HuH-7.5 (cell line): ENCODE measurements around the gene BEAN1.
"Not testable (repeated sequence)": the region's sequence is repeated elsewhere in the genome, so short reads cannot be mapped to it uniquely, and the experiment has no call there.

Experiments
- DNase-seq: peaks from one replicate; pipeline ENCODE4 v3.0.0; 2011; ENCODE audit warnings: low spot score

The BEAN1 gene

DNA sequence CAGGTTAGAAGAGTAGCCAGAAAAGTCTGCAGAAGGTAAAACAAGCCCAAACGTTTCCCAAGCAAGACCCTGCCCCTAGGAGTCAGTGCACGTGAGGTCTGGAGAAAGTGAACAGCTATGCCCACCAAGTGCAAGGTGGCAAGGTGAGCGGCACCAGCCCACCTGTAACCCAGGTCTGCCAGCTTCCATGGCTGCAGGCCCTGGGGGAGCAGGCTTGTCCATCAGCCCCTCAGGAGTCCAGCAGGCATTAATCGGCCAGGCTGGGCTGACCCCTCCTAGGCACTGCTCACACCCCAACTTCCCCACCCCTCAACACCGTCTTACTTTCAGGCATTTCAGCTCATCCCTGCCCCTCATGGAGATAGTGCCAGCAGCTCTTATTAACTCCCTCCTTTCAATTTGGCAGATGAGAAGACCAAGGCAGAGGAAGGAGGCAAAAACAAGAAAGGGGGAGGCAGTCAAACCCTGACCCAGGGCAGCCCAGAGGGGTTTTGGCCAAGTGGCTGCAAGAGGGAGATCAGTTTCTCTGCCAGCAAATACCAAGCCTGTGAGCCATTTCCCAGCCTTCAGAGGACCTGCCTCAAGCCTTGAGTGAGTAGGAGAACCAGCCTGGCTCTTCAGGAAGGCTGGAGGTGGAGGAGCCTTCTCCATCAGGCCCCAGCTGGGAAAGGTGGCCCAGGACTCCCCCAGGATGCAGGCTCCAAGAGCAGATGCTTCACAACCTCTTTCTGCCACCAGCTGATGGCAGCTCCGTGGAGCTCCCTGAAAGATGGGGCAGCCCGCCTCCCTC, 14.7 kb downstream of the BEAN1 start:
- DNase-seq, result no peak

DNA sequence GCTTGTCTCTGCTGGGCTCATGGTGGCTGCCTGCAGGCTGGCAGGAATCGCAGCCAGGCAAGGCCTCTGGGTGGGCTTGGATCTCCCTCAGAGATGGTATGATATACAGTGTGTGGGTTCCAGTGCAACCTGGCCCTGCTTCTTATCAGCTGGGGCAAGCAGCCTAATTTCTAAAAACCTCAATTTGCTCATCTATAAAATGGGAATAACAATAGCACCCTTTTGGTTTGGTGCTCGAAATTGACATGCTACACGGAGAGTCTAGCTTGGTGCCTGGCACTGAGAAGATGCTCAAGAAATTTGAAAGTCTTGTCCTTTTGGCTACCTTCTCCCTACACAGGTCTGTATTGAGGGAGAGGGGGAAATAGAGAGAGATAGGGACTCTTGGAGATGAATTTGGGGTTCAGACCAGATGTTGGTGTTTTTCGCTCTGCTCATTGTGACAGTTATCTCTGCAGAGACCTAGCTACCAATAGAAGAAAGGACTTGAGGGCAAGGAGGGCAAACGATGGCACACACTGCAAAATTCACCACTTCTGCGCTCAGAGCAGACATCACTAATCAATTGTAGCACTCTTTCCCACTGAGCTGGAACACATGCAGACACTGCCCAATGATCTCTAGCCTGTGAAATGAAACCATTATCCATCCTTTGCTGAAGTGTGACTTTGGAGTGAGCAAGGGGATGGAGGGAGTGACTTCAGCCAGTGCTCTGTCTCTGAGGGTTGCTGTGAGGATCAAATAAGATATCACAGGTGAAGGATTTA, 15.6 kb downstream of the BEAN1 start:
- no peak for DNase-seq

DNA sequence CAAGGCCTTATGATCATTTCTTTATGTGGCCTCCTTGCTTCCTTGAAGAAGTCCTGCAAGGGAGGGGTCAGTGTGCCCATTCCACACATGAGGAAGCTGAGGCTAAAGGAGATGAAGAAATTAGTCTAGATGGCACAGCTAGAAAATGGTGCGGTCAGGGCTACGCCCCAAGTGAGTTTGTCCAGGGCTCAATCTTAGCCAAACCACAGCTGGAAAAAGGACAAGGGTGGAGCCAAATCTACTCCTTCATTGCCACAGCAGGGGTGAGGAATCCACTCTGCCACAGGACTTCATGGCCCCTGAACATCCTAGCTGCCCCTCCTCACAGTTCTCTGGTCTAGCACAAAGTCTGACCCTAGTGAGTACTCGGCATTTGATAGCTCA, 16.2 kb downstream of the BEAN1 start:
- DNase-seq, result no peak

DNA sequence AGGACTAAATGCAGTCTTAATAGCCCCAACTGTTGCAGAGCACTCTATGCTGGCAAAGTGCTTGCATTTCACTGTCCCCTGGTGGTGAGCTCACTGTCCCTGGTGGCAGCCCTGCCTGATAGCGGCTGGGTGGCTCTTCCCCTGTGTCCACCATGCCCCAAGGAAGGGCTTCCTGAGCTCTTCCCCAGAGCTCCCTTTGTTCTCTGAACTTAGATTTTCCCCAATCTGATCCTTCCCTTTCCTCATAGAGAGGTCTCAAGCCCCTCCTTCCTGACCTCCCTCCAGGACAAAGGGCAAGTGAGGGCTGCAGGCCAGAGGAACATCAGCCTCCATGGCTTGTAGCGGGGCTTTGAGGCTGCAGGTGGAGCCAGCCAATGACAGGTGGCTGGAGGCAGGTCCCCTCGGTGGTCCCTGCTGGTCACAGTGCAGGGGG, 17.0 kb downstream of the BEAN1 start:
- DNase-seq, result no peak

DNA sequence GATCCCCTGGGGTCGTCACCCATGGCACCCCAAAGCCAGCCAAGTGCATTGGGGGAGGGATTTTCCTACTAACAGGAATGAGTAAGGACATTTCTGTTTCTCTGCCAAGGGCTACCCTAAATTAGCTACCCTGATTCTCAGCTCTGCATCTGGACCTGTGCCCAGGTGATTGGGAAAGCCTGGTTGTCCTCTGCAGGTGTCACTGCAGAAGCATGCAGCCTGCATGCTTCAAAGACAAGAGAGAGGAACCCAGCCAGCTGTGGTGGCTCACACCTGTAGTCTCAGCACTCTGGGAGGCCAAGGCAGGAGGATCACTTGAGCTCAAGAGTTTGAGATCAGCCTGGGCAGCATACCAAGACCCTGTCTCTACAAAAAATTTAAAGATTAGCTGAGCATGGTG, 19.6 kb downstream of the BEAN1 start:
- no peak for DNase-seq

DNA sequence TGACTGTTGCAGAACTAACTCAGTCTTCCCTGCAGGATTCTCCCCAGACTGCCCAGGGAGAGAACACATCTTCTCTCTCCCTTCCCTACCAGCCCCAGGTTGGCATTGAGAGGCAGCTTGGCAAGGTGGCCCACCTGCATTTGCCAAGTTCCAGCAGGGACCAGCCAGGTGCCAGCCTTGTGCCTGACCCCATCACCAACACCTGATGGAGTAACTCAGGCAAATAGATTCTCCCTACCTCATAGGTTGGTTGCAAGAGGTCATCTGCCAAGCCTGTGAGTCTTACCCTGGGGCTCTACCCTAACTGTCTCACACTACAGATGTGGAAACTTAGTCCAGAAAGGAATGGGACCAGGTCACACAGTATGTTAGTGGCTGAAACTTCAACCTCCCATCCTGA, 20.4 kb downstream of the BEAN1 start:
- no peak for DNase-seq

DNA sequence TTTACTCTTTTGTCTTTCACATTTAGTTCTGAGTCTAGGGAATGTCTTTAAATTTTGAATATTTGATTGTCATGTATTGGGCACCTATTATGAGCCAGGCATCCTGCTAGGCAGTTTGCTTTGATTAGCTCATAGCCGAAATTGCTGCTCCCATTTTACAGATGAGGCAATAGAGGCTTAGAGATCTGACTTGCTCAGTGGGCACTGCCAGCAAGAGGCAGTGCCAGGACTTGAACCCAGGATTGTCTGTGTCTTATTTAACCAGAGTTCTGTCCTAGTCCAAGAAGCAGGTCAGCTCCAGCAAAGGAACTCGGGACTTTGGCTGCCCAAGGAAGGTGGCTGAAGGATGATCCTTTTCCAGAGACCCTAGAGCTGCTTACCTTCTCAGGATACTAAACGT, 24.5 kb downstream of the BEAN1 start:
- DNase-seq, result no peak

DNA sequence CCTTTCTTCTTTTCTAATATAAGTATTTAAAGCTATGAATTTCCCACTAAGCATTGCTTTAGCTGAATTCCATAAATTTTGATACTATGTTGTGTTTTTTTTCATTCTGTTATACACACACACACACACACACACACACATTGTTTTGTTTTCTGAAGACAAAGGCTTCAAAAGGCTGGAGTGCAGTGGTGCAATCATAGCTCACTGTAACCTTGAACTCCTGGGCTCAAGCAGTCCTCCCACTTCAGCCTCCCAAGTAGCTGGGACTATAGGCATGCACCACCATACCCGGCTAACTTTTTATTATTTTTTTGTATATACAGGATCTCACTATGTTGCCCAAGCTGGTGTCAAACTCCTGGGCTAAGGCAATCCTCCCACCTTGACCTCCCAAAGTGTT, 26.1 kb downstream of the BEAN1 start:
- DNase-seq, result not testable (repeated sequence)

DNA sequence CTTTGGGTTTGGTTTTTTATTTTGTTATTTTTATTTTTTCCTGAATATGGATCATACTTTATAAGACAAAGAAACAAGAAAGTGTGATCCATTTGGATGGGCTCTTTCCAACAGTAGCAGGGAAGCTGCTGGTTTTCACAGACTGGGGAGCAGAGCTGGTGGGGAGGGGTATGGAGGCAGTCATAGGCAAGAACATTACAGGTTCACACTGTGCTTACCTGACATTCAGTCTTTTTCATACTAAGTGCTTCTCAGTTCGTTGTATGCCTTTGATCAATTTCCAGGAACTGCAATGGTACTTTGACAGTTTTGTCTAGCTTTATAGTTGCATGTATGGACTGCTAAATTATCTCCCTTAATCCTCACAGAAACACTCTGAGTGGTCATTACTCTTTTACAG, 27.7 kb downstream of the BEAN1 start:
- no peak for DNase-seq

DNA sequence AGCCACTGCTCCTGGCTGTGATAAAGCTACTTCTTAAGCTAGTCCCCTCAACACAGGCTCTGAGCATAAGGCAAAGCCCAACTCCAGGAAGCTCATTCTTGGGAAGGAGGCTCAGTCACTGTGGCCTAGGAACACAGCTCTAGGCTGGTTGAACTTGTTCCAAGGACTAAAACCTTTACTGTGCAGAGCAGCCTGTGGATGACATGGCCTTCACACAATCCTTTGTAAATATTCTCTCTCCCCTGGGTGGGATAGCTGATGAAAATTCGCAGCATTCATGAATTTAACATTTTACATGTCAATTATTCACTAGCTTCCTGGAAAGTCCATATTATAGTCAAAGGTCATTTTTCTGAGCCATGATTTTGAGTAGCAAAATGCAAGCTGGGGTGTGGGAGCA, 28.9 kb downstream of the BEAN1 start:
- no peak for DNase-seq

DNA sequence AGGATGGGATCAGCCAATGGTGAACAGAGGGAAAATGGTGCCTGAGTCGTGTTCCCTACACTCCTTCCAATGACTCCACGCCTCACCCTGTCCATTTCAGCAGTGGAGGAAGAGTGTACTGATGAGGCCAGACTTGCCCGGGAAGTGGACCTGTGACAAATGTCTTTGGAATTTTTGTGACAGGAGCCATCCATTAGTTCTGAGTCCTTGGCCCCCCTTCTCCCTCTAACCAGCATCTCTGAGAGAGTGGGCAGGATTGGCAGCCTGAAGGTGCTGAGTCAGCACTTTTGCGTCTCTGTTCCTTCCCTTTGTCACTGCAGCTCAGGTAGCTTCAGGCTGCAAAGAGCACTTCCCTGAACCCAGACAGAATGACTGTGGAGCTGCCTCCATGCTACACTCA, 30.8 kb downstream of the BEAN1 start:
- DNase-seq, result no peak

DNA sequence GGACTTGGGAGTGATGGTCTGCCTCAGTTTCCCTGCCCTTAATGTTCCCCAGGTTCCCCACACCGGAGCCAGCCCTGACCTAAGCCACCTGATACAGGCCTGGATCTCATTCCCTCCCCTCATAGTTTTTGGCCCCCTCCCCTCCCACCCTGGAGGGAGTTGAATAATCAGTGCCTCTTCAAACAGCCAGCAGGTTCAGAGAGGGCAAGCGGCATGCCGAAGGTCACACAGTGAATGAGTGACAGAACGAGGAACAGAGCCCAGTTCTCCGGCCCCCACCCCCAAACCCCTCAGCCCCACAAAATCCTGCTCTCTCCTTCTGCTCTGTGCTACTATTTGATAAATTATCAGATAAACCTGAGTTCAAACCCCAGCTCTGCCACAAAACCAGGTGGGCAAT, 31.2 kb downstream of the BEAN1 start:
- DNase-seq, result no peak

DNA sequence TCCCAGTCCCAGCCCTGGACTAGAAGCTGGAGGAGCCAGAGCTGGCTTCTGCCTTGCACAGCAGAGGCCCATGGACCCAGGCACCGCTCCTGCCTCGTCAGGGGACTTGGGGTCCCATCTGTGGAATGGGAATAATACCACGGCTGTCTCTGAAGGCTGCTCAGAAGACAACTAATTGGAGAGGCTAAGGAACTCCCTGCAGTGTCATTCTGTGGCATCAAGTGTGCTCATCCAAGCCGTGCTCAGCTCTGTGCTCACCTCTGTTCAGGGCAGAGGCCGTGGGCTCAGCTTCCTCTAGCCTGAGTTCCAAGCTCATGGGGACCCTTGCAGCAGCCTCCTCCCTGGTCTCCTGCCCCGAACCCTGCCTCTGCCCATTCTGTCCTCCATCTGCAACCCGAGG, 31.8 kb downstream of the BEAN1 start:
- no peak for DNase-seq

DNA sequence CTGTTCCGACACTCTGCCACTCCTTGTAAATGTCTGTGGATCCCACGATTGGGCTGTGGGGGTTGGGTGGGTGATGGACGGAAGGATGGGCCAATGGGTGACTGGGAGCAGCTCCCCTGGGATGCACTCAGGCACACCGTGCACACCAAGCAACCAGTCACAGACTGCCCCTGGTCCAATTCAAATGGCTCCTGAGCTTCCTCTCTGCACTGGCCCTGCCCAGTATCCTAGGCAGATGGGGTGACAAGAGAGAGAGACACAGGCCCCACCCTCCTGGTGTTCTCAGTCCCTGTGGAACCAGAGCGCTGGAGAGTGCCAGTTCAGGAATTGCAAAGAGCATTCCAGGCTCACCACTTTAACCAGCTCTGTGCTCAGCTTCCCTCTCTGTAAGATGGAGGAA, 32.8 kb downstream of the BEAN1 start:
- no peak for DNase-seq

DNA sequence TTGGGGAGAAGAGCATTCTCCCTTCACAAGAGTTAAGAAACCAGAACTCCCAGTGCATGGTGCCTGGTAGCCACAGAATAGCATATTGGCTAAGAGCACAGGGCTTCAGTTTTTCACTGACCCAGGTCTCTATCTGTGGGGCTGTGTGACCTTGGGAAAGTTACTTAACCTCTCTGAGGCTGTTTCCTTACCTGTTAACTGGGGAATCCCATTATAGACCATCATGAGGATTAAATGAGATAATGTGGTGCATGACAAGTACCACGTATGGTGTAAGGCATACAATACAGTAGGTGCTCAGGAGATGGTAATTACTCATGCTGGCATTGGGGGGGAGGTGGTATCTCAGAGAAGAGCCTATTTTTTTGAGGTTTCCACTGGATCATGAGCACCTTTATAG, 33.6 kb downstream of the BEAN1 start:
- DNase-seq, result no peak

DNA sequence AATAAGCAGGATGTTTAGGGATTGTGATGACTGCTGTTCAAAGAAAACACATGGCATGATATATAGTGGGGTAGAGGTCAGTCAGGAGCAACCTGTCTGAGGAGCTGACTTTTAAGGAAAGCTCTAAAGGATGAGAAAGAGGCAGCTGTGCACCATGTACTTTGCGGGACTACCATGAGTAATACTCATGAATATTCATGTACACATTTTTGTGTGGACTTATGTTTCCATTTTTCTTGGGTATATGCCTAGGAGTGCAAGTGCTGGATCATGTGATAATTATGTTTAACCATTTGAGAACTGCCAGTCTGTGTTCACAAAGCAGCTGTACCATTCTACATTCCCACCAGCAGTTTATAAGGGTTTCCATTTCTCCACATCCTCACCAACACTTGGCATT, 35.8 kb downstream of the BEAN1 start:
- DNase-seq, result no peak

DNA sequence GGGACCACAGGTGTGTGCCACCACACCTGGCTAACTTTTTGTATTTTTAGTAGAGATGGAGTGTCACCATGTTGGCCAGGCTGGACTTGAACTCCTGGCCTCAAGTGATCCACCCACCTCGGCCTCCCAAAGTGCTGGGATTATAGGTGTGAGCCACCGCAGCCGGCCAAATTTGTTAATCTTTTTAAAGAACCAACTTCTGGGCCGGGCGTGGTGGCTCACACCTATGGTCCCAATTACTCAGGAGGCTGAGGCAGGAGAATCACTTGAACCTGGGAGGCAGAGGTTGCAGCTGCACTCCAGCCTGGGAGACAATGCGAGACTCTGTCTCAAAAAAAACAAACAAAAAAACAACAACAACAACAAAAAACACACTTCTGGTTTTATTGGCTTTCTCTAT, 38.9 kb downstream of the BEAN1 start:
- DNase-seq, result not testable (repeated sequence)

DNA sequence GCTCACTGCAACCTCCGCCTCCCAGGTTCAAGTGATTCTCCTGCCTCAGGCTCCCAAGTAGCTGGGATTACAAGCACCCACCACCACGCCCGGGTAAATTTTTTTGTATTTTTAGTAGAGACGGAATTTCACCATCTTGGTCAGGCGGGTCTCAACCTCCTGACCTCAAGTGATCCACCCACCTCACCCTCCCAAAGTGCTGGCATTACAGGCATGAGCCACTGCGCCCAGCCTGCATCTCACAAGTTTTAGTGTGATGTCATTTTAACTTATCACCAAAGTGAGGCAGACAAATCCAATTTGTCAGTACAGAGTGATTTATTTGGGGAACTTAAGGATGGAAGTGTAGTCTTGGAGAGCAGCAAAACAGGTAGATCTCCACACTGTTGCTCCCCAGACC, 39.5 kb downstream of the BEAN1 start:
- not testable (repeated sequence) for DNase-seq

DNA sequence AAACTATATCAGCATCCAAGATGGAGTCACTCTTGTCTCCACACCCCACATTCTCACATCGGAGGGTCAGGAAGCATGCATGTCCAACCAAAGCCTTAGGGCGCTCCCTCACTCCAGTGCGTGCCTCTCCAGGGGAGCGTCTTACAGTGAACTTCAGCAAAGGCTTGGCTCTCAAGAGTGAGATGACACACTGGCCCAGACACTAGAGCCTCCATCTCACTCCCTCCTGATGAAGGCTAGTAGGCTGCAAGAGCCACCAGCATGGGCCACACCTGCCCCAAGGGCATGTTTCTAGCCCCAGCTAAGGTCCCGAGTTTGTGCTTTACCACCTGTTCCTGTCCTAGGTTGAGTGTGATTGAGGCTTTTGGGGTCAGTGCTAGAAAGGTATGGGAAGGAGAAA, 40.5 kb downstream of the BEAN1 start:
- DNase-seq, result no peak

DNA sequence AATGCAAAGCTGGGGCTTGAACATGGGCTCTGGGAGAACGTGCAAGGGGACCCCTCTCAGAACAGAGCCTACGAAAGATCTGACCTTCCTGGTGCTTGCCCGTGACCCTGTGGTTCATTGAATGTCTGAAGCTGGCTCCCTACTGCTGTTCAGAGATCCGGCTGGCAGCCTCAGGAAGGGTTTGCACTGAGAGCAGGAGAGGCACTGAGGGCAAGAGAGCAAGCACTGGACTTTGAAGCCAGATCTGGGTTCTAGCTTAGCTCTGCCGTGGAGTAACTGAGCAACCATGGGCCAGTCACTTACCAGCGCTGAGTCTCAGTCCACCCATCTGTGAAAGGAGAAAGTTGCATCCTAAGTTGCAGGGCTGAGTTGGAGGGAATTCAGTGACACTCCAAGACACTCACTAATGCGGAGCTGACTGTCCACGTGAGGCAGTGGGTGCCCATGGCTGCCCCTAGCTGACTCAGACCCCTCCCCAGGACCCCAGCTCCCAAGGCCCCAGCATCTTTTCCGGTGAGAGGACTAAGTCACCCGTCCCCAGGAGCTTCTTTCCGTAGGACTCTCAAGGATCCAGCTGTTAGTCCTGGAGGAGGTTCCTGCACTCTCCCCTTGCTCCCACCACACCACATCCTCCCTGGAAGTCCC, 41.3 kb downstream of the BEAN1 start:
- DNase-seq, result no peak

DNA sequence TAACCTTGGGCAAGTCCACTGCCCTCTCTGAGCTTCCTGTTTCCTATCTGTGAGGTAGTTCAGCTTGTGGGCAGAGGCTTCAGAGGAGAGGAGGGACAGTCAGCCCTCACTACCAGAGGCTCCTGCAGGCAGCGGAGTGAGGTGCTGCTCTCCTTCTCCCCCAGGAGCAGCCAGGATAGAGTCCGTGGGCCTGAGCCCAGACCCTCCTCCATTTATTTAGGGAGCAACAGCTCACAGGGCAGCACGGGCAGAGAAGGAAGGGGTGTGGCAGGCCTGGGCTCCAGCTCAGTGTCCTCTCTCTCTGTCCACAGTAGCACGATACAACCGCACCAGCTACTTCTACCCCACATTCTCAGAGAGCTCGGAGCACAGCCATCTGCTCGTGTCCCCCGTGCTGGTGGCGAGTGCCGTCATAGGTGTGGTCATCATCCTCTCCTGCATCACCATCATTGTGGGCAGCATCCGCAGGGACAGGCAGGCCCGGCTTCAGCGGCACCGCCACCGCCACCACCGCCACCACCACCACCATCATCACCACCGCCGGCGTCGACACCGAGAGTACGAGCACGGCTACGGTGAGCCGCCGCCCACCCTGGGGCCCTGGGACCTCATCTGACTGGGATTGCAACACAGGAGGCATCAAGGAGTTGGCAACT, 42.3 kb downstream of the BEAN1 start:
- no peak for DNase-seq

DNA sequence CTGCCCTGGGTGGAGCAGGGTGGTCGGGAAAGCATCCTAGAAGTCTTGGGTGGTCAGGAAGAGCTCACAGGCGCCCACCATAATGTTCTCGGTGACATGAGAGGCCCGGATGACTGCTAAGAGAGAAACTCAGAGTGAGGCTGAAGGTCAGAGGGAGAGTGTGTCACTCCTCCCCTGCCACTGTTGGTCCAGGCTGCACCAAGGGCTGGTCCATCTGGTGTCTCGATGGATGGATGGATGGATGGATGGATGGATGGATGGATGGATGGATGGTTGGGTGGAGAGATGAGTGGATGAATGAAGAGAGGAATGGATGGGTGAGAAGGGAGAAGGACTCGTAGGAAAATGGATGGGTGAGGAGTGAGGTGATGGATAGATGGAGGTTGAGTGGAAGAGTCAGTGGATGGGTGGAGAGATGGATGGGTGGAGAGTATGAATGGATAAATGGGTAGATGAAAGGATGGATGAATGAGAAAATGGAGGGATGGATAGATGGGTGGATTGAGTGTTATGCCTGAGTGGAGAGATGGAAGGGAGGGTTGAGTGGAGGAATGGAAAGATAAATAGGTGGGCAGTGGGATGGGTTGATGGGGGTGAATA, 43.0 kb downstream of the BEAN1 start:
- DNase-seq, result no peak
